ENCODE results near the gene PERP. TPM values are rescaled to one million over a fixed set of nuclear protein-coding genes. Genes with fewer than 3 reads are reported as not detected.
A peak's percentile ranks its signal among the peaks of the same experiment; 100 is the strongest.
"Not testable (repeated sequence)": the region's sequence is repeated elsewhere in the genome, so short reads cannot be mapped to it uniquely, and the experiment has no call there.

Gene PERP
- total RNA-seq, 3 donors from 2014 or later = 47.9 to 72.9 (median 60.3) TPM

DNA sequence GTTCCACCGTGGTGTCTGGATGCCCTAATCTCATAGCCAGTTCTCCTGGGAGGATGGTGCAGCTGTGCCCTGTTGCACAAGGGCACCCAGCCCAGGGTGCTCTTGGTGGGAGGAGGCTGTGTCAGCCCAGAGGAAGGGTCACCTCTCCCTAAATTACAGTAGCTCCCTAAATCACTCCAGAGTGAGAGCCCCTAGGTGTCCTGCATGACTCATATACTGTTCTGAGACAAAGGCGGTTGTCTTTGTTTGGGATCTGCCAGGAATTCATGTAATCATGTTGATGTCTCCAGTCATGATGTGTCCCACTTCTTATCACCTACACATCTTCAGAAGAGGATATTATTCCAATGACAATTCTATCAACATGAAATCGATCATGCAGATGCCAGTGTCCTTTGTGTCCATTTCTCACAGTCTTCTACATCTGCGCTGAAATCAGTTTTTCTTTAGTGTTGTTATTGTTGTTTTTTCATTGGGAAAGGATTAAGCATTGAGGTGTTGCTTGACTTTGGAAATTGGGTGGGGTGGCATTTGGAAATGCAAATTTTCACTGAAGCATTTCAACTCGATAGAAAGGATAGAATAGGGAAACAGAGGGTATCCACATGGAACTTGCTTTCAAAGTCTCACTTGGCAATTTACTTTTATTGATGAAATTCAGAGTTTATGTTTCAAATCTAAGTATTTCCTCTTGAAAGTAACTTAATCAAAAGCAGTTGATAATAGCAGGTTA lies 19.5 kb downstream of the PERP start:
- DNase-seq (no peak), ATAC-seq (no peak)
- Histone ChIP-seq H3K4me3 (no peak overlapping the region), H3K4me1 (ENCODE audit: low read depth) (peaks cover 9% of the 10 kb centered on the region), H3K36me3 (ENCODE audit: low read depth) (no peaks in the 10 kb centered on the region), H3K9me3 (no peaks in the 10 kb centered on the region)
- intact Hi-C loops (cut with DNase I, micrococcal nuclease) = no loop called here
- TF ChIP-seq, protein P1, sequence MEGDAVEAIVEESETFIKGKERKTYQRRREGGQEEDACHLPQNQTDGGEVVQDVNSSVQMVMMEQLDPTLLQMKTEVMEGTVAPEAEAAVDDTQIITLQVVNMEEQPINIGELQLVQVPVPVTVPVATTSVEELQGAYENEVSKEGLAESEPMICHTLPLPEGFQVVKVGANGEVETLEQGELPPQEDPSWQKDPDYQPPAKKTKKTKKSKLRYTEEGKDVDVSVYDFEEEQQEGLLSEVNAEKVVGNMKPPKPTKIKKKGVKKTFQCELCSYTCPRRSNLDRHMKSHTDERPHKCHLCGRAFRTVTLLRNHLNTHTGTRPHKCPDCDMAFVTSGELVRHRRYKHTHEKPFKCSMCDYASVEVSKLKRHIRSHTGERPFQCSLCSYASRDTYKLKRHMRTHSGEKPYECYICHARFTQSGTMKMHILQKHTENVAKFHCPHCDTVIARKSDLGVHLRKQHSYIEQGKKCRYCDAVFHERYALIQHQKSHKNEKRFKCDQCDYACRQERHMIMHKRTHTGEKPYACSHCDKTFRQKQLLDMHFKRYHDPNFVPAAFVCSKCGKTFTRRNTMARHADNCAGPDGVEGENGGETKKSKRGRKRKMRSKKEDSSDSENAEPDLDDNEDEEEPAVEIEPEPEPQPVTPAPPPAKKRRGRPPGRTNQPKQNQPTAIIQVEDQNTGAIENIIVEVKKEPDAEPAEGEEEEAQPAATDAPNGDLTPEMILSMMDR (IDR thresholded peaks at IDR 0.05) = no peak

DNA sequence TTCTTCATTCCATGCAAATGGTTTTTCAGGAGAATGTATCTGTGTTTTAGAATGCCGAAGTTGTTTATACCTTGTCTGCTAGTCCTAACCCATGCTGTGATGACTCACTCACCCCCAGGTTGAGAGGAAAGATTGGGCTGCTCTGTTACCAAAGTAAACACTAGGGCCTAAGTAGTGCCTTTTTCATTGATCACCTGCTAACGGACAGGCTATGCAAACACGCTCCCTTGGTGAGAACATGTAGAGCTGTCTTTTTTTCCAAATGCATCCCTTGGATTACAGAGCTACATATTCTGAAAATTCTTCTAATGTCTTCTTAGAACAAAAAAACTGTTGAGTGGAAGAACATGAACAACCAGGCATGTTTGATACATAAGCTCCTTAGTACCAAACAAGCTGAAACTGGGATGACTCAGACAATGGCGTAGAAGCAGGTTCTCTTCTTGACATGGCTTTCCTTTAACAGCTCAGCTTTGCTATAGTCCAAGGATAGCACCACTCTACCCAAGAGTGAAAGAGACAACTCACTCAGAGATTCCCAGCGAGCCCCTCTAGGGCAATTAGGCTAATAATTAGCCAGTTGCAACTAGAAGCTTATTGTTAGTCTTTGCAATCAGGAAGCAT lies 20.5 kb downstream of the PERP start:
- DNase-seq = no peak

DNA sequence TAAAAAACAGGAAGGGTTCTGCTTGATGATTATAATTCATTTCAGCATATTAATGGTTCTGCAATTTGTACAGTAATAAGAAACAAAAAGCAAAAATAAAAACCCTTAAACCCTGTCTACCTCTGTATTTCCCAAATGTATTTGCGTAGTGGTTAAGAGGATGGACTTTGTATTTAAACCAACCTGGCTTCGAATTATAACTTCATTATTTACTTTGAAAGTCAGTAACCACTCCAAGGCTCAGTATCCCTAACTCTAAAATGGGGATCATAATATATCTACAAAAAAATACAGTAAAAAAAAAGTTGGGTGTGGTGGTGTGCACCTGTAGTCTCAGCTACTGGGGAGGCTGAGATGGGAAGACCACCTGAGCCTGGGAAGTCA lies 21.4 kb downstream of the PERP start:
- Histone ChIP-seq H3K36me3 (ENCODE audit: low read depth) (no peaks in the 10 kb centered on the region), H3K4me3 (no peak overlapping the region), H3K4me1 (ENCODE audit: low read depth) (peaks cover 9% of the 10 kb centered on the region), H3K9me3 (no peaks in the 10 kb centered on the region)
- intact Hi-C loops (cut with DNase I, micrococcal nuclease) = no loop called here
- ATAC-seq (no peak), DNase-seq (no peak)
- TF ChIP-seq, protein P1 (IDR thresholded peaks at IDR 0.05) = no peak

More for the DNA sequence above, 20.5 kb downstream of the PERP start:
- no peaks in the 10 kb centered on the region for H3K36me3 ChIP-seq (ENCODE audit: low read depth)
- no peaks in the 10 kb centered on the region for H3K9me3 ChIP-seq
- ATAC-seq = peak; percentile 64
- H3K4me3 ChIP-seq = no peak overlapping the region
- intact Hi-C loops (cut with DNase I, micrococcal nuclease) = no loop called here
- H3K4me1 ChIP-seq (ENCODE audit: low read depth) = peaks cover 9% of the 10 kb centered on the region
- TF ChIP-seq, protein P1 (IDR thresholded peaks at IDR 0.05) = no peak

DNA sequence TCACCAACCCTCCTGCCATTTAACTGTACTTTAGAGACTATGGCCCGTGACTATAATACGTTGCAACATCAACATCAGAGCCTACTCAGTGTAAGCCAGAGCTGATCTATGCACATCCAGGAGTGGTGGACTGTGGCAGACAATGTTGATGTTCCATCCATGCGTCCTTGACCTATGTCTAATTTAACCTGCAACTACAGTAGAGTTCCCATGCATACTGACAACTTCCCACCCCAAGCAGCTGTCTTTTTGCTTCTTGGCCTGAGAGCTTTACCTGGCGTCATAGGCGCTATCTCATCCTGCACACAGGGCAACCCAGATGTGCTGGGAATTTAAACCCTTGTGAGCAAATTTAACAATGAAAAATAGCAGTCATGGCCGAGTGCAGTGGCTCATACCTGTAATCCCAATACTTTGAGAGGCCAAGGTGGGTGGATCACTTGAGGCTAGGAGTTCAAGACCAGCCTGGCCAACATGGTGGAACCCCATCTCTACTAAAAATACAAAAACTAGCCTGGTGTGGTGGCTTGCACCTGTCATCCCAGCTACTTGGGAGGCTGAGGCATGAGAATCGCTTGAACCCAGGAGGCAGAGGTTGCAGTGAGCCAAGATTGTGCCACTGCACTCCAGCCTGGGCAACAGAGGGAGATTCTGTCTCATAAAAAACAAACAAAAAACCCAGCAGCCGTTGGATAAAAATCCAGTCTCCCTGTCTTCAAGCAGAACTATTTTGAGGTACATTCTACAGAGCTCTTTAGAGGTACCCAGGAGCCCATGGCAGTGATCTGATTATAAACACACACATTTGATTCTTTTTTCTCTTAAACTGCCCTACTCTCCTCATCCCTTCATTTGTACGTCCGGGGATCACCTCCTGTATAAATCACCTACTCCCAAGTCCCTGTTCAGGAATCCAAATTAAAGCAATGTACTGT lies 22.0 kb downstream of the PERP start:
- no peaks in the 10 kb centered on the region for H3K36me3 ChIP-seq (ENCODE audit: low read depth)
- no peak for ATAC-seq
- peaks cover 9% of the 10 kb centered on the region for H3K4me1 ChIP-seq (ENCODE audit: low read depth)
- TF ChIP-seq, protein P1 (IDR thresholded peaks at IDR 0.05) = no peak
- no peaks in the 10 kb centered on the region for H3K9me3 ChIP-seq
- H3K4me3 ChIP-seq = no peak overlapping the region
- no peak for DNase-seq
- intact Hi-C loops (cut with DNase I, micrococcal nuclease) = no loop called here

DNA sequence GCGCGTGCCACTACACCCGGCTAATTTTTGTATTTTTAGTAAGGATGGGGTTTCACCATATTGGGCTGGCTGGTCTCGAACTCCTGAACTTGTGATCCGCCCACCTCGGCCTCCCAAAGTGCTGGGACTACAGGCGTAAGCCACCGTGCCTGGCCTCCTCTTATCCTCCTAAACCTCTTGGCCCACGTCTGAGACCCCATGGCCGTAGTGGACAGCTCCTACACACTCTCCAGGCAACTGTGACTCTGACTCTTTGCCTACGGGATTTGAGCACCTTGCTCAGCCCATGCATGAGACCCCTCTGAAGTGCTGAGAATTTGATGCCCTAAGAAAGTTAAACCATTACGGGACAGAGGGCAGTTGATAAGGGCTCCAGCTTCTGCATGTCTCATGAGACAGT lies 25.0 kb downstream of the PERP start:
- no peak for ATAC-seq
- Histone ChIP-seq H3K36me3 (ENCODE audit: low read depth) (no peaks in the 10 kb centered on the region), H3K4me3 (no peak overlapping the region), H3K9me3 (no peaks in the 10 kb centered on the region), H3K4me1 (ENCODE audit: low read depth) (no peaks in the 10 kb centered on the region)
- TF ChIP-seq, protein P1 (IDR thresholded peaks at IDR 0.05) = no peak
- DNase-seq = no peak
- intact Hi-C loops (cut with DNase I, micrococcal nuclease) = no loop called here

DNA sequence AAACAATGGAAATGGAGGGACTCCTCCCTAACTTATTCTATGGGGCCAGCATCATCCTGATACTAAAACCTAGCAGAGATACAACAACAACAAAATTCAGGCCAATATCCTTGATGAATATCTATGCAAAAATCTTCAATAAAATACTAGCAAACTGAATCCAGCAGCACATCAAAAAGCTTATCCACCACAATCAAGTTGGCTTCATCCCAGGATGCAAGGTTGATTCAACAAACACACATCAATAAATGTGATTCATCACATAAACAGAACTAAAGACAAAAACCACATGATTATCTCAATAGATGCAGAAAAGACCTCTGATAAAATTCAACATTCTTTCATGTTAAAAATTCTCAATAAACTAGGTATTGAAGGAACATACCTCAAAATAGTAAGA lies 27.7 kb downstream of the PERP start:
- intact Hi-C loops (cut with DNase I, micrococcal nuclease); H3K4me3 ChIP-seq; H3K36me3 ChIP-seq (ENCODE audit: low read depth); DNase-seq; ATAC-seq; H3K4me1 ChIP-seq (ENCODE audit: low read depth); H3K9me3 ChIP-seq: not testable (repeated sequence)
